Stimulated activated naive B cell treated with anti-CD40 and anti-IgM and Interleukin-4, amounts not matched to agents 10 μg/mL and 1 μg/mL and 100 μg/mL, for 72 hours (primary cell): ENCODE data around the gene PER2.
"Not testable (repeated sequence)": the region's sequence is repeated elsewhere in the genome, so short reads cannot be mapped to it uniquely, and the experiment has no call there.

Experiments used
- ATAC-seq, 2 donors: fragments of 150-1000 bp; cut with Tn5 transposase; replicated peaks; 2 replicates each; pipeline ENCODE4 v1.10.0; 2021; ENCODE audit warnings: moderate library complexity in 1 of 2
- DNase-seq: peaks from one replicate; pipeline ENCODE4 v3.0.0; 2021
- H3K27ac Mint-ChIP-seq: one replicate; pipeline ENCODE4 v1.8.0; 2022; ENCODE audit warnings: mild to moderate bottlenecking, mixed read lengths
- H3K27me3 Mint-ChIP-seq, 2 donors: one replicate each; pipeline ENCODE4 v1.8.0; 2022; ENCODE audit warnings: mixed read lengths in 2 of 2
- H3K36me3 Mint-ChIP-seq, 2 donors: one replicate each; pipeline ENCODE4 v1.8.0; 2022; ENCODE audit warnings: mixed read lengths in 2 of 2, mild to moderate bottlenecking in 1 of 2
- H3K4me1 Mint-ChIP-seq, 2 donors: one replicate each; pipeline ENCODE4 v1.8.0; 2022; ENCODE audit warnings: mixed read lengths in 2 of 2, mild to moderate bottlenecking in 1 of 2
- H3K4me3 Mint-ChIP-seq, 2 donors: one replicate each; pipeline ENCODE4 v1.8.0; 2022; ENCODE audit warnings: mild to moderate bottlenecking in 2 of 2, mixed read lengths in 2 of 2, moderate library complexity in 1 of 2
- H3K9me3 Mint-ChIP-seq, 2 donors: one replicate each; pipeline ENCODE4 v1.8.0; 2022; ENCODE audit warnings: mixed read lengths in 2 of 2, mild to moderate bottlenecking in 1 of 2

The PER2 gene

DNA sequence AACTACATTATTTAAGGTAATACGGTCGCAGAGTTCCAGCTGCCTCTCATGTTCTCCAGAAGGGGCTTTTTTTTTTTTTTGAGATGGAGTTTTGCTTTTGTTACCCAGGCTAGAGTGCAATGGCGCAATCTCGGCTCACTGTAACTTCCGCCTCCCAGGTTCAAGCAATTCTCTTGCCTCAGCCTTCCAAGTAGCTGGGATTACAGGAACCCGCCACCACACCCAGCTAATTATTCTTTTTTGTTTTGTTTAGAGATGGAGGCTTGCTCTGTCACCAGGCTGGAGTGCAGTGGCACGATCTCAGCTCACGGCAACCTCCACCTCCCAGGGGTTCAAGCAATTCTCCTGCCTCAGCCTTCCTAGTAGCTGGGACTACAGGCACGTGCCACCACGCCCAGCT, 15.0 kb downstream of the PER2 start:
- not testable (repeated sequence) for H3K9me3 Mint-ChIP-seq, DNase-seq, H3K27ac Mint-ChIP-seq, H3K4me1 Mint-ChIP-seq, ATAC-seq, H3K27me3 Mint-ChIP-seq, H3K4me3 Mint-ChIP-seq
- H3K36me3 Mint-ChIP-seq = peaks cover 40 to 54% of the 10 kb centered on the region in 2 donors

DNA sequence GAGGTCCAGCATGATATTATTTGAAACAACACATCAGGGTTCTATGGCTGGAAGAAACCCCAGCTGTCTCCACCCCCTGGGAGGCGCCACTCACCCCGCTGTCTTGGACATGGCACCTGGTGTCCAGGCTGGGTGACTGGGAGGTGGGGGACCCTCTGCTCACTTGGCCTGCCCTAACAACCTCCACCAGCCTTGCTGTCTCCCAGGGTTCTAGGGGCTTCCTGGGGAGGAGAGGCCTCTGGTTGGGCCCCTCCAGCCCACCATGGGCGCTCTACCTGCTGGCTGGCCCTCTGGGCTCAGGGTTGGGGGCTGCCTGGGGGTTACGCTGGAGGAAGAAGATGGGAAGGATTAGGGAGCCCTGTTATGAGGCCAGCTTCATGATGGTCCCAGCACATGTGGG, 16.3 kb downstream of the PER2 start:
- H3K4me1 Mint-ChIP-seq = no peaks in the 10 kb centered on the region
- H3K9me3 Mint-ChIP-seq = no peaks in the 10 kb centered on the region
- H3K27me3 Mint-ChIP-seq = no peaks in the 10 kb centered on the region
- no peak overlapping the region for H3K4me3 Mint-ChIP-seq
- peaks cover 44 to 56% of the 10 kb centered on the region in 2 donors for H3K36me3 Mint-ChIP-seq
- DNase-seq (no peak), ATAC-seq (no peak)
- H3K27ac Mint-ChIP-seq = no peak overlapping the region

DNA sequence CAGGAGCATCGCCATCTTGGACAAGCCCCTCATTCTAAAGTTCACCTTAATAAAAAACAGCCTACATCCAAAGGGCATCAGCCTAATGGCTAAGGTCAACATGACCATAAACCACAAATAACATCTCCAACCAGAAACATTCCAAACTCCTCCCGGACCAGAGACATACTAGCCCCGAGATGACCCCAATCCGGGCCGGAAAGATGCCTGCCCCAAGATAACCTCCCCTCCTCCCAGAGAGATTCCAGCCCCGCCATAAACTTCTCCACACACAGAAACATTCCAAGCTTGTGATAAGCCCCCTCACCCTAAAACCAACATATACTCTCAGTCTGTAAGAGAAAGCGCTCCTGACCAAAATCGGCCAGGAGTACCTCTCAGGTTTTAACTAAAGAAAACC, 16.7 kb downstream of the PER2 start:
- not testable (repeated sequence) for H3K9me3 Mint-ChIP-seq, DNase-seq, H3K4me3 Mint-ChIP-seq, ATAC-seq, H3K27me3 Mint-ChIP-seq, H3K27ac Mint-ChIP-seq, H3K4me1 Mint-ChIP-seq
- H3K36me3 Mint-ChIP-seq = peaks cover 46 to 58% of the 10 kb centered on the region in 2 donors

- no peaks in the 10 kb centered on the region for H3K27me3 Mint-ChIP-seq
- no peaks in the 10 kb centered on the region for H3K9me3 Mint-ChIP-seq
- ATAC-seq = no peak
- no peak for DNase-seq
- no peak overlapping the region for H3K4me3 Mint-ChIP-seq
- H3K36me3 Mint-ChIP-seq = peaks cover 44 to 52% of the 10 kb centered on the region in 2 donors
- H3K4me1 Mint-ChIP-seq = no peaks in the 10 kb centered on the region
- no peak overlapping the region for H3K27ac Mint-ChIP-seq
These were observed 17.3 kb downstream of the PER2 start for GRCh38 chr2:238271061-238271554.

- Mint-ChIP-seq H3K4me1 (no peaks in the 10 kb centered on the region), H3K36me3 (peaks cover 44 to 52% of the 10 kb centered on the region in 2 donors), H3K4me3 (no peak overlapping the region), H3K9me3 (no peaks in the 10 kb centered on the region), H3K27ac (no peak overlapping the region), H3K27me3 (no peaks in the 10 kb centered on the region)
- no peak for DNase-seq
- no peak for ATAC-seq
These were observed 17.8 kb downstream of the PER2 start for GRCh38 chr2:238270606-238271005.

- no peak for DNase-seq
These were observed 18.7 kb downstream of the PER2 start for GRCh38 chr2:238269741-238270140.

GRCh38 chr2:238267884-238268680, 20.3 kb downstream of the PER2 start:
- Mint-ChIP-seq H3K27me3 (no peaks in the 10 kb centered on the region), H3K27ac (no peak overlapping the region), H3K4me1 (peaks cover 6 to 7% of the 10 kb centered on the region in 2 donors), H3K4me3 (no peak overlapping the region), H3K36me3 (peaks cover 33 to 43% of the 10 kb centered on the region in 2 donors), H3K9me3 (no peaks in the 10 kb centered on the region)
- ATAC-seq (no peak), DNase-seq (no peak)

More at GRCh38 chr2:238269741-238270140, 18.7 kb downstream of the PER2 start:
- Mint-ChIP-seq H3K9me3 (no peaks in the 10 kb centered on the region), H3K4me3 (no peak overlapping the region), H3K4me1 (no peaks in the 10 kb centered on the region), H3K27ac (no peak overlapping the region), H3K36me3 (peaks cover 39 to 46% of the 10 kb centered on the region in 2 donors), H3K27me3 (no peaks in the 10 kb centered on the region)
- ATAC-seq = no peak

GRCh38 chr2:238267341-238267710, 21.1 kb downstream of the PER2 start:
- Mint-ChIP-seq H3K4me1 (peaks cover 6 to 7% of the 10 kb centered on the region in 2 donors), H3K27ac (no peak overlapping the region), H3K9me3 (no peaks in the 10 kb centered on the region), H3K36me3 (peaks cover 30 to 36% of the 10 kb centered on the region in 2 donors), H3K27me3 (no peaks in the 10 kb centered on the region), H3K4me3 (no peak overlapping the region)
- ATAC-seq (no peak), DNase-seq (no peak)

DNA sequence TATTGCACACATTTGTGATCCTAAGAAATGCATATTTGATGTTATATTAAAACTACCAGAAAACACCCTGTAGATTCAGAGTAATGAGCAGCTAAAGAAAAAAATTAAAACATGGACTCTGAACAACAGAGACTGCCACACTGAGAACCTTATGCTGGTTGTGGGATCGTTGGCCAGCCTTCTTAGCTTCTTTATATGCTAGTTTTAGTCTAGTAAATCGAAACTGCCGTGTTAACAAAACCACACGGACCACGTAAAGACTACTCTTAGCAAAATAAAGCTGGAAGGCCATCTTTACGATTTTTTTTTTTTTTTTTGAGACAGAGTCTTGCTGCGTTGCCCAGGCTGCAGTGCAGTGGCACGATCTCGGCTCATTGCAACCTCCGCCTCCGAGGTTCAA, 22.8 kb downstream of the PER2 start:
- DNase-seq (no peak), ATAC-seq (no peak)
- H3K36me3 Mint-ChIP-seq = peaks cover 26 to 36% of the 10 kb centered on the region in 2 donors
- H3K27me3 Mint-ChIP-seq = no peaks in the 10 kb centered on the region
- H3K9me3 Mint-ChIP-seq = no peaks in the 10 kb centered on the region
- peaks cover 6 to 7% of the 10 kb centered on the region in 2 donors for H3K4me1 Mint-ChIP-seq
- H3K27ac Mint-ChIP-seq = no peak overlapping the region
- no peak overlapping the region for H3K4me3 Mint-ChIP-seq

GRCh38 chr2:238264072-238264460, 24.3 kb downstream of the PER2 start:
- Mint-ChIP-seq H3K4me3 (no peak overlapping the region), H3K36me3 (peaks cover 32 to 40% of the 10 kb centered on the region in 2 donors), H3K27ac (no peak overlapping the region), H3K9me3 (no peaks in the 10 kb centered on the region), H3K4me1 (peaks cover 6 to 7% of the 10 kb centered on the region in 2 donors), H3K27me3 (no peaks in the 10 kb centered on the region)
- ATAC-seq (no peak), DNase-seq (no peak)

GRCh38 chr2:238263204-238264071, 25.0 kb downstream of the PER2 start:
- peak overlapping the region; percentile 79 for H3K27ac Mint-ChIP-seq
- peak; percentile 35 for DNase-seq
- H3K9me3 Mint-ChIP-seq = no peaks in the 10 kb centered on the region
- ATAC-seq = peak; percentile 80 to 83
- peaks cover 34 to 42% of the 10 kb centered on the region in 2 donors for H3K36me3 Mint-ChIP-seq
- H3K4me1 Mint-ChIP-seq = peaks cover 6 to 7% of the 10 kb centered on the region in 2 donors
- no peaks in the 10 kb centered on the region for H3K27me3 Mint-ChIP-seq
- no peak overlapping the region for H3K4me3 Mint-ChIP-seq

DNA sequence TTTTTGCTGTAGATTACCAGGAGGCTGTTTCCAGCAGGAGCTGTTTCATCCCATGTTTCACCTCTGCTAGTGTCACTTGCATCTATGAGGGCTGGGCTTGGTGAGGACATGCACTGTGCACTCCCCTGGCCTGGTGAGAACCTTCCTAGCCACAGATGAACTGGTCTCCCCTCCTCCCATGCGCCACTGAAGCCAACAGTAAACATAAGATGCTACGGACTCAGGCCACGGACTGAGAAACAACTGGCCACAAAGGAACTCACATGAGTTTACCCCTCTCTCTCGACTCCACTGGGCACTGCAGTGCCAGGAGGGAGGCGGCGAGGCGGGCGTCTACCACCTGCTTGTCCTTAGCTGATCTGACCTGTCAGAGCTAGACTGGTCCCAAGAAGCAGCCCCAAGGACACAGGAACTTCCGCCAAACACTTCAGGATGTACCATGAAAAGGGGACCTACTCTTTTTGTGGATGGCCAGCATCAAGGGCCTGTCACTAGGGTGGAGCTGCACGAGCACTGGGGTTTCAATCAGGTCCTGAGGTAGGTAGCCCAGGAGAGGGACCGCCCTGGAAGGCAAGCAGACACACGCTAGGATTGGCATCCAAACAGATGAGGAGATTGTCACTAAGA, 25.8 kb downstream of the PER2 start:
- peaks cover 6 to 7% of the 10 kb centered on the region in 2 donors for H3K4me1 Mint-ChIP-seq
- H3K27me3 Mint-ChIP-seq = no peaks in the 10 kb centered on the region
- no peaks in the 10 kb centered on the region for H3K9me3 Mint-ChIP-seq
- H3K27ac Mint-ChIP-seq = no peak overlapping the region
- DNase-seq (no peak), ATAC-seq (no peak)
- no peak overlapping the region for H3K4me3 Mint-ChIP-seq
- peaks cover 31 to 42% of the 10 kb centered on the region in 2 donors for H3K36me3 Mint-ChIP-seq

- Mint-ChIP-seq H3K4me1 (peaks cover 6 to 7% of the 10 kb centered on the region in 2 donors), H3K27ac (peak overlapping the region; percentile 11), H3K36me3 (peaks cover 24 to 38% of the 10 kb centered on the region in 2 donors), H3K9me3 (no peaks in the 10 kb centered on the region), H3K27me3 (no peaks in the 10 kb centered on the region), H3K4me3 (no peak overlapping the region)
- ATAC-seq (no peak), DNase-seq (no peak)
These were observed 26.6 kb downstream of the PER2 start for GRCh38 chr2:238261718-238262375.

GRCh38 chr2:238260883-238261282, 27.5 kb downstream of the PER2 start:
- no peaks in the 10 kb centered on the region for H3K9me3 Mint-ChIP-seq
- ATAC-seq = no peak
- H3K36me3 Mint-ChIP-seq = peaks cover 24 to 46% of the 10 kb centered on the region in 2 donors
- H3K27ac Mint-ChIP-seq = no peak overlapping the region
- no peaks in the 10 kb centered on the region for H3K27me3 Mint-ChIP-seq
- no peak overlapping the region for H3K4me3 Mint-ChIP-seq
- H3K4me1 Mint-ChIP-seq = peaks cover 6 to 7% of the 10 kb centered on the region in 2 donors
- no peak for DNase-seq
